T-helper 2 cell treated with Interferon-gamma antibody and Interleukin-4, amounts not matched to agents 100 ng/mL and 5 ng/mL, for 36 hours (primary cell): ENCODE measurements around the gene UNC5A. TPM values are rescaled to one million over a fixed set of nuclear protein-coding genes. Genes with fewer than 3 reads are reported as not detected.

Source experiments
- intact Hi-C: fragments of 100-400 bp; cut with micrococcal nuclease; formaldehyde crosslinking; loops from one replicate; pipeline ENCODE4 v1.15.1; 2023
- total RNA-seq: library from RNA; stranded (reverse); gene quantifications from 2 replicates; pipeline ENCODE4 v1.2.3, GENCODE V29; 2022

Gene UNC5A
- total RNA-seq, 1 donor from 2014 or later, result not detected

DNA sequence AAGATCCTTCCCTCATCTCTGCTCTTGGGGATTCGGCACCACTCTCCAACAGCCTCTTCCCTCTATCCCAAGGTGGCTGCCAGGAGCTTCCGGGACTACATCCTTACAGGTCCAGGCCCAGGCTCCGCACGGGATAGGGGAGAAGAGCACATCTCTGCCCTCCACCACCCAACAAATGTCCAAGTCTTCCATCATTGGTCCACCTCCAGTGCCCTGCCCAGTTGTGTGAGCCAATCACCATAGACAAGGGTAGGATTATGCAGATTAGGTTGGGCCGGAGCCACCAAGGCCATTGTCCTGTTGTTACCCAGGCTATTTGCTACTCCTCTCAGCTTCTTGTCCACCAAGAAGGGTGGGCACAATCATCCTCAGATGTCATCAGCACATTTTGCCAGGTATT is 9.1 kb downstream of the UNC5A start:
- intact Hi-C loops, result loop anchor here (10.0 kb wide), 1 partner anchor 155 kb away; no protein-coding TSS in a partner anchor

DNA sequence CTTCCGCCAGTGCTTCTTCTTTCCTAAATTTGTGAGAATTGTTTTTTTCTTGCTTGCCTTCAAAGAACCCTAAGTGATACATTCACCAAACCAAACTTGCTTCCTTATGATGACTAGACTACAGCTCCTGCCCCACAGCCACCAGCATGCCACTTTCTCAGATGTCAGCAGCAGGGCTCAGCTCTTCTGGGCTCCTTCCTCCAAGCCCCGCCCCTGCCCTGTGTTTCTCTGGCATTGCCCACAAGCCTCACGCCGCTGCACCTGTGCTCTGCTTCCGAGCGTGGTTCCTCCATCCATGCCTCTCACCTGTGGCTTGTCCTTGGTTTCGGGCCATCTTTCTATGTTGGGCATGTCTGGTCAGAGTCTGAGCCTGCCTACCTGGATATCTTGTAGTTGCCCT is 10.6 kb downstream of the UNC5A start:
- intact Hi-C loops, result no loop called here

DNA sequence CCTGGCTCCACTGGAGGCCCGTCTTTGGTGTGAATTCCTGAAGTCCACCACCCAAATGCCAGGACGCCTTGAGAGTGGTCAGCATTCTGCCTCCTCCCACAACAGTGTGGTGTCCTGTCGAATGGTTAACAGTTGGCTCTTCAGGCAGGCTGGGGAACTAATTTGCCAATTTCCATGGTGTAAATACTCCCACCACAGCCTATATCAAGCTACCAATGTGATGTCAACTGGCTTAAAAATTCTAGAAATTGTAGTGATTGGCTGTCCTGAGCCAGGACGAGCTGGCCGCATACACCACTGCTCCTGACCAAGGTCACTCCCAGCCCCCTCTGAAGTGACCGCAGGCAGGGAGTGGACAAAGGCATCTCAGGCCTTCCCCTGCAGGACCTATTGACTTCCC is 11.1 kb downstream of the UNC5A start:
- intact Hi-C loops, result no loop called here

DNA sequence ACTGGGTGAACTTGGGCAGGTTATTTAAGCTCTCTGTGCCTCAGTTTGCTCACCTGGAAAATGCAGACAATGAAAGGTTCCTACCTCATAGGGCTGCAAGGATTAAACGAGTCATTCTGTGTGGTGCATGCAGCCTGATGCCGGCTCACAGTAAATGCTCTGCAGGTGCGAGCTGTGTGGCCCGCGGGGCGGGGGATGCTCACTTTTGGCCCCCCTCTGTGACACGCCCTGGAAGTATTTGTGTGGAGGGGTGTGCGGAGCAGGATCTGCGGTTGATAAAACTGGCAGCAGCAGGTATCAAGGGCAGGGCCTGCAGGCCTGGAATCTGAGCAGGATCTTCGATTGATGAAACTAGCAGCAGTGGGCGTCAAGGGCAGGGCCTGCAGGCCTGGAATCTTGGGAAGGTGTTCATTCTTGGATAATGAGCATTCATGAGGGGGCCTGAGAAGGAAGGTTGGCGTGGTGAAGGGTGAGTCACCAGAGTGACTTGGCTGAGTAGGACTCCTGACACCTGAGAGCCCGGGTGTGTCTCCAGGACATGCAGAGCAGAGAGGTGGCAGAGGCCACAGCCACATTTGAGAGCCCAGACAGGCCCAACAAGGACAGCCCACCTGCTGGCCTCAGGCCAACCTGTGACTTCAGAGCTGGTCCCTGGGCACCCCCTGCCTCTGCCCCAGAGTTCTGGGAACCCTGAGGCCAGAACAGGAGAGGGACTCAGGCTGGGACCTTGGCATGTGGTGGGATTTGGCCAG is 11.9 kb downstream of the UNC5A start:
- intact Hi-C loops, result no loop called here

DNA sequence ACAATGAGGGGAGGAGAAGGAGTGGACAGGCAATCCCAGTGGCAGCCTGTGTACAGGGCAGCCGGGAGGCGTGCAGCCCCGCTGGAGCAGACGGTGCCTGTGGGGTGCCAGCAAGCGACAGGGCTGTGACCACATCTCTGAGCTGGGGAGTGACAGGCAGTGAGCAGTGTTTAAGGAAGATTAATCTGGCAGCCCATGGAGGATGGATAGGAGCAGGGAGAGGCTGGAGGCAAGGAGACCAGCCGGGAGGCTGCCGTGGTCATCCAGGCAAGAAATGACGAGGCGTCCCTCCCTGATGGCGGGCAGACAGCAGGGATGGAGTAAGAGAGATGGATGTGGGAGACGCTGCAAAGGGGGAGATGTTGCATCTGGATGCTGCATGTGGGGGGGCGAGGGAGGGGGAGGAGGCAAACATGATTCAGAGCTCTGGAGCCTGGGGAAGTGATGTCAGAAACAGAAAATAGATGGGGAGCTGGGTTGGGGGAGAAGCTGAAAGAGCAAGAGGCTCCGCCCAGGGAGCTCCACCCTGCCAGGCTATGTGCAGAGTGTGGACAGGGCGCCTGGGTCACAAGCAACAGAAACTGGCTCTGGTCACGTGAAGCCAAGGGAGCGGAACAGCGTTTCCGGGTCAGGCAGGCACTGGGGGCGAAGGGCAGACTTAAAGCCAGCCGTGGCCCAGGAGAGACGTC is 12.6 kb downstream of the UNC5A start:
- intact Hi-C loops, result no loop called here

DNA sequence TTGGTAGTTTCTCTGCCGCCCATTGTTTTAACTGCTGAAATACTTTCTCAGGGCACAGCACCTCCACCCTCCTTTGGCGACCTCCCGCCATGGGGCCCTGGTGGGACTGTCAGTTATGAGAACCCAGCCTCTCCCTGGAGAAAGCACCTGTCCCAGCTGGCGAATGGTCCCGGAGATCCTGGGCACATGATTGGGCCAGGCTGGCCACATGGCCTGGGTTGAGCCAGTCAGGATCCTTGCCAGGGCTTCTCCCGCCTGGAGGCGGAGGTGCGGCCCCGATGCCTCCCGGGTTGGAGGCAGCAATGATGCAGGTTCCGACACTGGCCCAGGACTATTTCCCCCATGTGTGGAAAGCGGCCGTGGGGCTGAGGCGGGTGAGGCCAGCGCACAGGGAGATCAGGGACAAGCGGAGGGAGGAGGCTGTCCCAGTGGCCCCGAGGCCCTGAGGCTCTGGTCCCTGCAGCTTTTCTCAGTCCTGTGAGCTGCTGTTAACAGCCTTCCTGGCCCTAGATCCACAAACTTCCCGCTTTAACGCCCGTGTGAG is 13.6 kb downstream of the UNC5A start:
- intact Hi-C loops, result no loop called here

DNA sequence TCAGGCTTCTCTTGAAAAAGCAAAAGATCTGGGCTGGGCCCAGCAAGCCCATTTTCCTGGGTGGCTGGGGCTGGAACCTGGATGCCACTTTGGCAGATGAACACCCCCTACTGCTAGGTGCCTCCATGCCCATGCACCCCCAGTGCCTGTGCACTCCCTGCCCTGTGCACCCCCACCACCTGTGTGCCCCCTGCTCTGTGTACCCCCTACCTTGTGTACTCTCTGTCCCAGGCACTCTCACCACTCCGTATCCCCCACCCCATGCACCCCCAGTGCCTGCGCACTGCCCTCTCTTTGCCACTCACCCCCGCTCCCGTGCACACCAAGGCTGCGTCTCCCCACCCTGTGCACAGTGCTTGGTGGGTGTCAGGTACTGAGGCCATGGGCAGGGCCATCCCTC is 14.2 kb downstream of the UNC5A start:
- intact Hi-C loops, result no loop called here

DNA sequence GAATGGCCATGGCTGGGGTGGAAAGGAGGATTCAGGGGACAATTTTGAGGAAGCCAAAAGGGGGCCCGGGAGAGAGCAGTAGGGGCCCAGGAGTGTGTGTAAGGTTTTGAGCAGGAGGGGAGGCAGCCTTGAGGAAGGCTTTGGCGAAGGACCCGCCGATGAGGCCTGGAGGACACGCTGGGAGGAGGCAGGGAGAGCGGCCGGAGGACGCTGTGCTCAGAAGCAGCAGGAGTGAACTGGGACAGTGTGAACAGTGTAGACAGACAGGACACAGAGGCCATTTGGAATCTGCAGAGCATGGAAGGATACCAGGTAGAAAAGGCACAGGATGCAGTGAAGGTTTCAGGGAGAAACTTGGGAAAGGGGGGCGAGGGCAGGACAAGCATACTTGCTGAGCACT is 14.9 kb downstream of the UNC5A start:
- intact Hi-C loops, result no loop called here

DNA sequence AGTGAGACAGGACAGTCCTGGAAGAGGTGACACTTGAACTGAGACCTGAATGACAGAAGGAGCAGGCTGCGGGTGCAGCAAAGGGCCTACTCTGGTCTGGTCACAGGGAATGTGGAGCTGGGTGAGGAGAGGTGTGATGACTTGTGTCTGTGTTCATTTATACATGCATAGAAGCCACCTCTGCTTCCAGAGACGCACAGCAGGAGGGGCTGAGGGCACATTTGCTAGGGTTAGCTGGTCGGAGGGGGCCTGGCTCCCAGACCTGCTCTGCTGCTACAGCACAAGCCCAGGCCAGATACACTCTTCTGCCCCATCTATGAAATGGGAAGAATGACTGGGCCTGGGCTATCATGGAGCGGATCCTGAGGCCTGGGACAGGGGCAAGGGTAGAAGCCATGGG is 15.6 kb downstream of the UNC5A start:
- intact Hi-C loops, result no loop called here

DNA sequence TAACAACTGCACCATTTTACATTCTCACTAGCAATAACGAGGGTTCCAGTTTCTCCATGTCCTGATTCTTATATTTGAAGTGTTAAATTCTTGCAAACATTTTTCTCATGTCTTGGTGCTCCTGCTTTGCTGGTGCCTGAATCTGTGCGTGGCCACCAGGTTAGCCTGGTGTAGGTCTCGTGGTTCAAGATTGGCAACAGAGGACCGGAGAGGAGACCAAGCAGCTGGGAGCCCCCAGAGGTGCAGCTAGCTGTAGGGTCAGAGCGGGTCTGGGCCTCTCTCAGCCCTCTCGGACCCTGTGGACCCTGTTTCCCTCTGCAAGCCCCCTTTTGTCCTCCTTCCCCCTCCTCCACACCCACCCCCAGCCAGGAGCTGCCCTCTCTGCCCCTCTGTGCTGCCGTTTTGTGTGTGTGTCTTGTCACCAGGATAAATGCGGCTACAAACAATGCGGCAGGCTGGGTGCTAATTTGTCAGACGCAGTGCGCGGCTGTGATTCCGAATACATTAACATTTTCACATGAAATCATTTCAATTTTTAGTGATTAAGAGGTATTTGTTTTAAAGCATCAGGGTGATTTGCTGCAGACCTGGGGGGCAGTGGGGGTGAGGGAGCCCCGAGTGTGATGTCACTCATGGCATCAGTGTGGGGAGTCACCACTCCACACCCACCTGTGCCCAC is 17.5 kb downstream of the UNC5A start:
- intact Hi-C loops, result no loop called here

DNA sequence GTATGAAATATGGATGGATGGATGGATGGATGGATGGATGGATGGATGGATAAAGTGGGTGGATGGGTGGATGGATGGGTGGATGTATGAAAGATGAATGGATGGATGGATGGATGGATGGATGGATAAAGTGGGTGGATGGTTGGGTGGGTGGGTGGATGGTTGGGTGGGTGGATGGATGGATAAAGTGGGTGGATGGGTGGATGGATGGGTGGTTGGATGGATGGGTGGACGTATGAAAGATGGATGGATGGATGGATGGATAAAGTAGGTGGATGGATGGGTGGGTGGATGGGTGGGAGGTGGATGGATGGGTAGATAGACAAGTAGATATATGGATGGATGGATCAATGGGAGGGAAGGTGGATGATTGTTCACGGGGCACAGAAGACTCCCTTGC is 19.0 kb downstream of the UNC5A start:
- intact Hi-C loops, result no loop called here

DNA sequence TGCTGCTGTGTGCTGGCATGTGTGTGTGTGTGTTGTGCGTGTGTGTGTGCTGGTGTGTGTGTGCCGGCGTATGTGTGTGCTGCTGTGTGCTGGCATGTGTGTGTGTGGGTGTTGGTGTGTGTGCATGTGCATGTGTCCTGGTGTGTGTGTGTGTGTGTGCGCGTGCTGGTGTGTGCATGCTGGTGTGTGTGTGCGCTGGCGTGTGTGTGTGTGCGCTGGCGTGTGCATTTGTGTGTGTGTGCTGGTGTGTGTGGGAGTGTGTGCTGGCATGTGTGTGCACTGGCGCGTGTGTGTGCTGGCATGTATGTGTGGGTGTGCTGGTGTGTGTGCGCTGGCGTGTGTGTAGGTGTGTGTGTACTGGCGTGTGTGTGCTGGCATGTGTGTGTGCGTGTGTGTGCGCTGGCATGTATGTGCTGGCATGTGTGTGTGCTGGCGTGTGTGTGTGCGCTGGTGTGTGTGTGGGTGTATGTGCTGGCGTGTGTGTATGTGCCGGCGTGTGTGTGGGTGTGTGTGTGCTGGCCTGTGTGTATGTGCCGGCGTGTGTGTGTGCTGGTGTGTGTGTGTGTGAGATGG is 20.1 kb downstream of the UNC5A start:
- intact Hi-C loops, result no loop called here

DNA sequence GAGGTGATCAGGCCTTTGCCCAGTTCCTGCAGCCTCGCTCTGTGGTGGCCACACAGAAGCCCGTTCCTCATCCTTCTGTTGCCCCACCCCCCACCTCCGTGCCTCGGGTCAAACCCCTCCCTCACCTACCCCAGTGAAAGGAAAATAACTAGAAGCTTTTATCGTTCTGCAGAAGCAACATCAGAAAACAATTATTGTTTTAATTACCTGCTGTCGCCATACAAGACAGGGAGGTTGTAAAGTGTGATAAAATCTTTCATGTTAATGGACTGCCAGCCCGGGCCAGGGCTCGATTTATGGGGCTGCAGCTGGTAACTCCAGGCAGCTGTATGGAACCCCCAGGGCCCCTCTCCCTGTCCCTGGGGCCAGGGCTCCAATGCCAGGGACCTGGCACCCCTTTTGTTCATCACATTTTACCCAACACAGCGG is 20.6 kb downstream of the UNC5A start:
- intact Hi-C loops, result no loop called here

DNA sequence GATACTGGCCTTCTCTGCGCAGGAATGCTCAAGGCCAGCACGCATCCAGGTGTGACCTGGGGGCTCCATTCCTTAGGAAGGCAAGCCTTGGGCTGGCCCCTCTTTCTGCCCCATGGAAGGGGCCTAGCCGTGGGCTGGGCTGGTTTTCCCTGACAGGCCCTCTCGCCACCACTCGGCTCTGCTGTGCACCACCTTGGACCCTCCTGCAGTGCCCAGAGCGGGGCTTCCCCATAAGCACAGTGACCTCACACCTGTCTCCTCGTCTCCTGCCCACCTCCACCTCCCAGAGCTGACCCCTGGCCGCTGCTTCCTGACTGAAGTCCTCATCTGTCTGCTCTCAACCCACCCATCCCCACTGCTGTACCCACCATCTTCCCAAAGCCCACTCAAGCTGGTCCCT is 21.1 kb downstream of the UNC5A start:
- intact Hi-C loops, result no loop called here

DNA sequence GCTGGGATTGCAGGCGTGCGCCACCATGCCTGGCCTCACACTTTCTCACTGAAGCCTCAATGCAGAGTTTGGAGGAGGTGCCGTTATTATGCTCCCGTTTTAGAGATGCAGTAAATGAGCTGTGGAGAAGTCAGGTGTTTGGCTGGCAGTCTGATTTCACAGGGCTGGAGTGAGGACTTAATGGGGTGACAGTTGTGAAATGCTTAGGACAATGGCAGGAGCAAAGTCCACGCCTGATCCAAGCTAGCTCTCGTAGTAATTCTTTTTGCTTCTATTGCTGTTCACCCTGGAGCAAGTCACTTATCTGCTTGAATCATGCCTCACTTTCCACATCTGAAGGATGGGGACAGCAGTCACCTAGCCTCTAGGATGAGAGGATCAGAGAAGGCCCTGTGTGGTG is 21.8 kb downstream of the UNC5A start:
- intact Hi-C loops, result no loop called here

DNA sequence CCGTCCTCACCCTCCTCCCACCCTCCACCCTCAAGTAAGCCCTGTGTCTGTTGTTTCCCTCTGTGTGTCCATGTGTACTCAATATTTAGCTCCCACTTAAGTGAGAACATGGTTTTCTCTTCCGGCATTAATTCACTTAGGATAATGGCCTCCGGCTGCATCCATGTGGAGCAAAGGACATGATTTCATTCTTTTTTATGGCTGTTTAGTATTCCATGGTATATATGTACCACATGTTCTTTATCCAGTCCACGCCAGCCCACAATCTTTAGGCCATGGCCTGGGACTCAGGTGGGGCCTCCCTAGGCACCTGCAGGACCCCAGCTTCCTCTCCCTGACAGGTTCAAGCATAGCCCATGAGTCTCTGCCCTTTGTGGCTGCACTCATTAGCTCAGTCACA is 22.9 kb downstream of the UNC5A start:
- intact Hi-C loops, result no loop called here

DNA sequence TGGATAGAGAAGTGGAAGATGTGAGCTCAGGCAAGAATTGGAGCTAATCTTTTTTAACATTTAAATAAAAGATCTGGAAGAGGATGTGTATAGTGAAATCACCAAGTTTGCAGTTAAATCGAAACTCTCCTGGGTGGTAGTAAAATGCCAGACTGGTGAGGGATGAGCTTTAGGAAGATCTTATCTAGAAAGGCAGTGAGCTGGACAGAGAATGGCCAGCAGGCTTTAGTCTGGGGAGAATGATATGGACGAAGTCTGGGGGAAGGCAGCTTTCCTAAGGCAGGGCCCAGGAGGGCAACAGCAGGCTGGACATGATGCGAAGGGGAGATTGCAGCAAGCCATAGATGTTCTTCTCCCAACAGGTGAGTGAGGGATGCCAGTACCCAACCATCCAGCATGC is 25.6 kb downstream of the UNC5A start:
- intact Hi-C loops, result no loop called here

DNA sequence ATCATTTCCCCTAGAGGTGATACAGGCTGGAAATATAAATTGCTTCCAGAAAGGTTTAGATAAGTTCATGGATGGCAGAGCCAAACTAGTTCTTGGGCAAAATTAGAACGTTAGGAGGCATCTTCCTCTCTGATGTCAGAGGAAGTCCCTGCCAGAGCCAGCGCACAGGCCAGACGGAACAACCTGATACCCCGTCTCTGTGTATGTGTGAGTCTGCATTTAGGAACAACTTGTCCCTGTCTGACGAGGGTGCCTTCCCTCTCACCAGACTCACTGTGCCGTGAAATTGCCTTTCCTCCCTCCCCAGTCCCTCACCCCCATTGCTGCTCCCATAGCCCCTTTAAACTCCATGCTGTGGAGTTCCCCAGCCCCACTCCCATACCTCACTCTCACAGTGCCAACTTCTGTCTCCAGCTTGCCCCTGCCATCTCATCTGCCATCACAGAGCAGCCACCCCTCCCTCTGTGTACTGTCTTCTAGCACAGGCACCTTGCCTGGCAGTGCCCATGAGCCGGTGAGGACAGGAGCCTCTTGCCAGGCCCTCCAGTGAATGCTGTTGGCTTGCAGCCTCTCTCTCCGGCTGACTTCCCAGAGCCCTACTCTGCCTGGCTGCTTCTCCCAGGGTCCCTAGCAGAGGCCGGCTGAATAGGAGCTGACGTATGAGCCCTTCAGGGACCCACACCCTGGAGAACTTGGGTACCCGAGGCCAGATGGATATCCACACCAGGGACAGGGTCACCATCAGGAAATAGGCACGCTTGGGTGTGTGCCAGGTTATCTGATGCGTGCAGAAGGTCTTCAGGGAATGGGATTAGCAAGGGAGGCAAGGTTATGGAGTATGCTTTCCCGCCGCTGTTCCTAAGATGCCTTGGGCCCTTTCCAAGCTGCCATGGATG is 26.7 kb downstream of the UNC5A start:
- intact Hi-C loops, result no loop called here

DNA sequence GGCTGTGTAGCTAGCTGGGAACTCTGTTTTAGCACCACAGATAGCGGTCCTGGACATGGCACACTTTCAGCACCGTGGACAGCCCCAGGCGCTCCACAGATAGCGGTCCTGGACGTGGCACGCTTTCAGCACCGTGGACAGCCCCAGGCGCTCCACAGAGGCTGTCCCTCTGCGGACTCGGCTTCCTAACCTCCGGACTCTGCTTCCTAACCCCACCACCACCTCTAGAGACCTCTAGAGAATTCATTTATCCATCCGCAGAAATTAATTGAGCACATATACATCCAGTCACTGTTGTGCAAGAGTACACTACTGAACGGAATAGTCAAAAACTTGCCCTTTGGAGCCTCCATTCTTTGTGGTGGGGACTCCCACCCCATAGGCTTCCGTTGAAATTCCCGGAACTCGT is 27.4 kb downstream of the UNC5A start:
- intact Hi-C loops, result no loop called here

DNA sequence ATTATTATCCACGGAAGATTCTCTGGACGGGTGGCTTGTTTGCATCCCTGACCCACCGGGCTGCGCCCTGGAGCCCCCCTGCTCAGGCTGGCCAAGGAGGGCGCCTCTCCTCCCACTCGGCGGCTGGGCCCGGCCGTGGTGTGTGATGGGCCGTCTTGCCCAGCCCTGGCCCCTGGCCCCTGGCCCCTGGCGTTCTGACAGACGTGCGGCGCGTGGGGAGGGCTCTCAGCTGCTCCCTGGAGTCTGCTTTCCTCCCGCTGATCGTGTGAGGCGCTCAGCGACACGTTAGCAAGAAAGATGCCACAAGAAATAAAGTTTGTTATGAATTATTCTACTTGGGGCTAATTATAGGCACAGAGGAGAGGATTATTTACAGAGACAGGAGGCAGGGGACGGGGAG is 33.3 kb downstream of the UNC5A start:
- intact Hi-C loops, result no loop called here

DNA sequence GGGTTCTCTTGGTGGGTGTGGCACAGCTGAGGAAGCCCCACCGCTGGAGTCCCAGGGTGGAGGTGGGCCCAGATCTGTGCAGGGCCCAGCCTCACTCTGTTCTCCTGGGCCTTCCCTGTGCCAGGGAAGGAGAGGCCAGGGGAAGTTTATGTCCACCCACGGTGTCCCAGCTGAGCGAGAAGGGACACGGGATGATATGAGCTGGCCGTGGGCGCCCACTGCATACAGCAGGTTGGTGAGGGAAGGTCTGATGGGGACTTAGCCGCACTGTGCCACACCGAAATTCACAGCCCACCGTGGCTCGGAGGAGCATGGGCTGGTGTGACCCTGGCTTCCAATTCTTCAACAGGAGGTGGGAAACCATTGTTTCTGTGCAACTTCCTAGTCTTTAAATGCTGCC is 33.9 kb downstream of the UNC5A start:
- intact Hi-C loops, result no loop called here
